Activated CD8-positive, alpha-beta memory T cell treated with anti-CD3 and anti-CD28 coated beads, Interleukin-2, amount 10 ng/mL, durations not matched to agents 7 days and 5 days (primary cell): Measurements from ENCODE around the gene FAM241B. TPM values are rescaled to one million over a fixed set of nuclear protein-coding genes. Genes with fewer than 3 reads are reported as not detected.

Experiments
- ATAC-seq: fragments of 150-1000 bp; cut with Tn5 transposase; one replicate; pipeline ENCODE4 v1.10.0; 2021; ENCODE audit warnings: moderate library complexity
- CTCF ChIA-PET: fragments of 350-600 bp; sonication (Branson Sonifier 250); formaldehyde crosslinking; loops from one replicate; lab custom pipeline; 2021; ENCODE audit warnings: antibody characterized with exemption; lab: Charles Lee
- DNase-seq: peaks from one replicate; pipeline ENCODE4 v3.0.0-alpha.2; 2020
- H3K27ac Mint-ChIP-seq: one replicate; pipeline ENCODE4 v1.8.0; 2021; ENCODE audit warnings: mild to moderate bottlenecking, mixed read lengths
- H3K27me3 Mint-ChIP-seq: one replicate; pipeline ENCODE4 v1.8.0; 2021; ENCODE audit warnings: mixed read lengths
- H3K36me3 Mint-ChIP-seq: one replicate; pipeline ENCODE4 v1.8.0; 2021; ENCODE audit warnings: mild to moderate bottlenecking, mixed read lengths
- H3K4me1 Mint-ChIP-seq: one replicate; pipeline ENCODE4 v1.8.0; 2021; ENCODE audit warnings: mixed read lengths
- H3K4me3 Mint-ChIP-seq: one replicate; pipeline ENCODE4 v1.8.0; 2021; ENCODE audit warnings: mild to moderate bottlenecking, moderate library complexity, mixed read lengths
- H3K9me3 Mint-ChIP-seq: one replicate; pipeline ENCODE4 v1.8.0; 2022; ENCODE audit warnings: low read depth, mixed read lengths
- total RNA-seq, 2 experiments: library from RNA; stranded (reverse); gene quantifications; one replicate each; pipeline ENCODE4 v1.2.3, GENCODE V29; 2021

FAM241B gene
- total RNA-seq, 2 experiments from 2014 or later, result 2.6 to 2.9 TPM

- CTCF ChIA-PET, result interaction anchor here (1.8 kb wide), 1 partner anchor 61 kb away, joined by 6 read pairs; no protein-coding TSS in a partner anchor
- no peak for ATAC-seq
- no peaks in the 10 kb centered on the region for H3K36me3 Mint-ChIP-seq
- H3K4me3 Mint-ChIP-seq, result no peak overlapping the region
- H3K9me3 Mint-ChIP-seq, result no peaks in the 10 kb centered on the region
- H3K4me1 Mint-ChIP-seq, result peaks cover 11% of the 10 kb centered on the region
- no peak for DNase-seq
- H3K27ac Mint-ChIP-seq, result no peak overlapping the region
- peaks cover 25% of the 10 kb centered on the region for H3K27me3 Mint-ChIP-seq
Observed at GRCh38 chr10:69655868-69656555, 26.0 kb downstream of the FAM241B start.

- DNase-seq (no peak), ATAC-seq (no peak)
- Mint-ChIP-seq H3K27ac (no peak overlapping the region), H3K4me3 (no peak overlapping the region), H3K36me3 (no peaks in the 10 kb centered on the region), H3K4me1 (peaks cover 3% of the 10 kb centered on the region), H3K27me3 (peaks cover 28% of the 10 kb centered on the region), H3K9me3 (no peaks in the 10 kb centered on the region)
- CTCF ChIA-PET, result interaction anchor here (1.6 kb wide), 1 partner anchor 12 kb away, joined by 4 read pairs; no protein-coding TSS in a partner anchor
Observed at GRCh38 chr10:69656742-69657269, 26.8 kb downstream of the FAM241B start.

- Mint-ChIP-seq H3K4me3 (no peak overlapping the region), H3K9me3 (no peaks in the 10 kb centered on the region), H3K4me1 (no peaks in the 10 kb centered on the region), H3K27me3 (peaks cover 30% of the 10 kb centered on the region), H3K36me3 (no peaks in the 10 kb centered on the region), H3K27ac (no peak overlapping the region)
- ATAC-seq (no peak), DNase-seq (no peak)
- CTCF ChIA-PET, result interaction anchor here (0.8 to 1.6 kb wide), 2 partner anchors 13 to 142 kb away, joined by 3 to 4 read pairs; no protein-coding TSS in a partner anchor
Observed at GRCh38 chr10:69657430-69657829, 27.4 kb downstream of the FAM241B start.

GRCh38 chr10:69657866-69658265 is 27.8 kb downstream of the FAM241B start:
- CTCF ChIA-PET, result interaction anchor here (0.8 to 1.6 kb wide), 2 partner anchors 13 to 142 kb away, joined by 3 to 4 read pairs; no protein-coding TSS in a partner anchor
- ATAC-seq, result no peak
- Mint-ChIP-seq H3K36me3 (no peaks in the 10 kb centered on the region), H3K9me3 (no peaks in the 10 kb centered on the region), H3K4me1 (no peaks in the 10 kb centered on the region), H3K4me3 (no peak overlapping the region), H3K27ac (no peak overlapping the region), H3K27me3 (peaks cover 30% of the 10 kb centered on the region)
- DNase-seq, result no peak

- H3K4me3 Mint-ChIP-seq, result no peak overlapping the region
- H3K9me3 Mint-ChIP-seq, result no peaks in the 10 kb centered on the region
- CTCF ChIA-PET, result interaction anchor here (1.2 to 2.0 kb wide), 2 partner anchors 9 to 15 kb away, joined by 3 to 5 read pairs; no protein-coding TSS in a partner anchor
- no peak overlapping the region for H3K27ac Mint-ChIP-seq
- no peaks in the 10 kb centered on the region for H3K4me1 Mint-ChIP-seq
- H3K36me3 Mint-ChIP-seq, result no peaks in the 10 kb centered on the region
- DNase-seq, result no peak
- peaks cover 25% of the 10 kb centered on the region for H3K27me3 Mint-ChIP-seq
- ATAC-seq, result no peak
Observed at GRCh38 chr10:69659241-69660038, 29.4 kb downstream of the FAM241B start.

GRCh38 chr10:69660296-69660695 is 30.2 kb downstream of the FAM241B start:
- CTCF ChIA-PET, result interaction anchor here (1.2 to 2.0 kb wide), 2 partner anchors 10 to 16 kb away, joined by 3 to 5 read pairs; no protein-coding TSS in a partner anchor

GRCh38 chr10:69661414-69662172 is 31.5 kb downstream of the FAM241B start:
- CTCF ChIA-PET, result interaction anchor here (1.0 to 1.2 kb wide), 2 partner anchors 15 to 53 kb away, joined by 3 read pairs; no protein-coding TSS in a partner anchor
- Mint-ChIP-seq H3K4me1 (no peaks in the 10 kb centered on the region), H3K27ac (no peak overlapping the region), H3K27me3 (peaks cover 30% of the 10 kb centered on the region), H3K4me3 (no peak overlapping the region), H3K36me3 (no peaks in the 10 kb centered on the region), H3K9me3 (no peaks in the 10 kb centered on the region)
- ATAC-seq, result no peak
- no peak for DNase-seq

More at GRCh38 chr10:69660296-69660695, 30.2 kb downstream of the FAM241B start:
- Mint-ChIP-seq H3K4me1 (no peaks in the 10 kb centered on the region), H3K27ac (no peak overlapping the region), H3K27me3 (peaks cover 27% of the 10 kb centered on the region), H3K4me3 (no peak overlapping the region), H3K9me3 (no peaks in the 10 kb centered on the region), H3K36me3 (no peaks in the 10 kb centered on the region)
- ATAC-seq (no peak), DNase-seq (no peak)

- Mint-ChIP-seq H3K36me3 (no peaks in the 10 kb centered on the region), H3K4me1 (no peaks in the 10 kb centered on the region), H3K4me3 (no peak overlapping the region), H3K9me3 (no peaks in the 10 kb centered on the region), H3K27me3 (peaks cover 29% of the 10 kb centered on the region), H3K27ac (no peak overlapping the region)
- no peak for DNase-seq
- CTCF ChIA-PET, result interaction anchor here (1.0 kb wide), 1 partner anchor 52 kb away, joined by 3 read pairs; no protein-coding TSS in a partner anchor
- no peak for ATAC-seq
Observed at GRCh38 chr10:69662173-69662877, 32.3 kb downstream of the FAM241B start.

- no peak overlapping the region for H3K4me3 Mint-ChIP-seq
- no peaks in the 10 kb centered on the region for H3K9me3 Mint-ChIP-seq
- no peaks in the 10 kb centered on the region for H3K4me1 Mint-ChIP-seq
- DNase-seq (no peak), ATAC-seq (no peak)
- CTCF ChIA-PET, result interaction anchor here (1.2 kb wide), 1 partner anchor 18 kb away, joined by 5 read pairs; no protein-coding TSS in a partner anchor
- H3K27me3 Mint-ChIP-seq, result peaks cover 27% of the 10 kb centered on the region
- no peaks in the 10 kb centered on the region for H3K36me3 Mint-ChIP-seq
- no peak overlapping the region for H3K27ac Mint-ChIP-seq
Observed at GRCh38 chr10:69662901-69663300, 32.9 kb downstream of the FAM241B start.

- CTCF ChIA-PET, result interaction anchor here (1.2 kb wide), 1 partner anchor 19 kb away, joined by 5 read pairs; no protein-coding TSS in a partner anchor
- H3K27ac Mint-ChIP-seq, result no peak overlapping the region
- H3K9me3 Mint-ChIP-seq, result no peaks in the 10 kb centered on the region
- no peaks in the 10 kb centered on the region for H3K4me1 Mint-ChIP-seq
- peaks cover 28% of the 10 kb centered on the region for H3K27me3 Mint-ChIP-seq
- DNase-seq (no peak), ATAC-seq (no peak)
- H3K36me3 Mint-ChIP-seq, result no peaks in the 10 kb centered on the region
- no peak overlapping the region for H3K4me3 Mint-ChIP-seq
Observed at GRCh38 chr10:69663369-69663947, 33.4 kb downstream of the FAM241B start.

GRCh38 chr10:69665474-69666320 is 35.6 kb downstream of the FAM241B start:
- Mint-ChIP-seq H3K36me3 (no peaks in the 10 kb centered on the region), H3K4me1 (no peaks in the 10 kb centered on the region), H3K9me3 (no peaks in the 10 kb centered on the region), H3K27ac (no peak overlapping the region), H3K27me3 (peaks cover 39% of the 10 kb centered on the region), H3K4me3 (no peak overlapping the region)
- no peak for ATAC-seq
- CTCF ChIA-PET, result interaction anchor here (1.2 kb wide), 1 partner anchor 21 kb away, joined by 3 read pairs; no protein-coding TSS in a partner anchor
- DNase-seq, result no peak
